Trophoblast cell (in vitro differentiated cells and primary cell): ENCODE measurements around the gene DIS3L2.
"Not testable (repeated sequence)": the region's sequence is repeated elsewhere in the genome, so short reads cannot be mapped to it uniquely, and the experiment has no call there.

ENCODE experiments used
- DNase-seq, 2 donors: peaks; one replicate each; pipeline ENCODE4 v3.0.0-alpha.2; 2016
- H2AFZ ChIP-seq: 2 replicates; pipeline ENCODE4 v1.6.1; 2013; ENCODE audit warnings: low read length, moderate library complexity, mild to moderate bottlenecking; ENCODE audit not compliant: insufficient read depth, poor library complexity
- H2AK5ac ChIP-seq: 2 replicates; pipeline ENCODE4 v1.6.1; 2013; ENCODE audit warnings: mild to moderate bottlenecking, low read length
- H2BK120ac ChIP-seq: 2 replicates; pipeline ENCODE4 v1.6.1; 2013; ENCODE audit warnings: low read length, mild to moderate bottlenecking, moderate library complexity; ENCODE audit not compliant: insufficient read depth, poor library complexity
- H2BK12ac ChIP-seq: 2 replicates; pipeline ENCODE4 v1.6.1; 2013; ENCODE audit warnings: mild to moderate bottlenecking, low read length, moderate library complexity
- H2BK5ac ChIP-seq: 2 replicates; pipeline ENCODE4 v1.6.1; 2013; ENCODE audit warnings: low read length, low read depth, moderate library complexity, mild to moderate bottlenecking; ENCODE audit not compliant: poor library complexity
- H3K14ac ChIP-seq: 2 replicates; pipeline ENCODE4 v1.6.1; 2013; ENCODE audit warnings: mild to moderate bottlenecking, low read length
- H3K18ac ChIP-seq: 2 replicates; pipeline ENCODE4 v1.6.1; 2013; ENCODE audit warnings: mild to moderate bottlenecking, low read length
- H3K23ac ChIP-seq: 2 replicates; pipeline ENCODE4 v1.6.1; 2013; ENCODE audit warnings: low read length
- H3K27ac ChIP-seq: 2 replicates; pipeline ENCODE4 v1.5.1; 2013; ENCODE audit warnings: low read depth, mild to moderate bottlenecking, inconsistent platforms, low read length, moderate library complexity
- H3K27me3 ChIP-seq: 2 replicates; pipeline ENCODE4 v1.6.1; 2013; ENCODE audit warnings: inconsistent platforms, mild to moderate bottlenecking, low read length, moderate library complexity; ENCODE audit not compliant: insufficient read depth
- H3K36me3 ChIP-seq, 2 experiments: 1 replicate in 1 of 2; 2 replicates in 1 of 2; pipeline ENCODE4 v1.6.1; 2013; ENCODE audit warnings: low read length in 2 of 2, mild to moderate bottlenecking in 2 of 2, moderate library complexity in 1 of 2; ENCODE audit not compliant: insufficient read depth in 2 of 2, control insufficient read depth in 1 of 2
- H3K4ac ChIP-seq: 2 replicates; pipeline ENCODE4 v1.6.1; 2013; ENCODE audit warnings: low read depth, mild to moderate bottlenecking, low read length, moderate library complexity
- H3K4me1 ChIP-seq, 2 experiments: 1 replicate in 1 of 2; 2 replicates in 1 of 2; pipeline ENCODE4 v1.6.1; 2013; ENCODE audit warnings: low read length in 2 of 2, mild to moderate bottlenecking in 2 of 2, moderate library complexity in 1 of 2; ENCODE audit not compliant: insufficient read depth in 2 of 2, control insufficient read depth in 1 of 2
- H3K4me2 ChIP-seq: 2 replicates; pipeline ENCODE4 v1.6.1; 2013; ENCODE audit warnings: inconsistent platforms, mild to moderate bottlenecking, low read length, moderate library complexity
- H3K4me3 ChIP-seq: 2 replicates; pipeline ENCODE4 v1.5.1; 2013; ENCODE audit warnings: mild to moderate bottlenecking, low read depth, low read length, inconsistent platforms
- H3K79me1 ChIP-seq: one replicate; pipeline ENCODE4 v1.6.1; 2013; ENCODE audit warnings: low read length
- H3K79me2 ChIP-seq: 2 replicates; pipeline ENCODE4 v1.6.1; 2013; ENCODE audit warnings: low read length, mild to moderate bottlenecking; ENCODE audit not compliant: control insufficient read depth, insufficient read depth, poor library complexity
- H3K9ac ChIP-seq: 2 replicates; pipeline ENCODE4 v1.6.1; 2013; ENCODE audit warnings: mild to moderate bottlenecking, low read length
- H3K9me3 ChIP-seq: 2 replicates; pipeline ENCODE4 v1.6.1; 2013; ENCODE audit warnings: low read depth, mild to moderate bottlenecking, control low read depth, inconsistent platforms, low read length; ENCODE audit not compliant: insufficient read depth
- H4K12ac ChIP-seq: 2 replicates; pipeline ENCODE4 v1.6.1; 2013; ENCODE audit warnings: low read depth, mild to moderate bottlenecking, low read length, moderate library complexity
- H4K8ac ChIP-seq: 2 replicates; pipeline ENCODE4 v1.6.1; 2013; ENCODE audit warnings: low read depth, mild to moderate bottlenecking, low read length, moderate library complexity
- H4K91ac ChIP-seq: one replicate; pipeline ENCODE4 v1.6.1; 2013; ENCODE audit warnings: low read depth, mild to moderate bottlenecking, low read length, moderate library complexity
- WGBS: extraction: QIAGEN DNeasy Blood & Tissue Kit; methylation state at CpG from one replicate; pipeline ENCODE4 v1.1.7; 2013; ENCODE audit warnings: missing lambda C conversion rate; ENCODE audit not compliant: insufficient read length, insufficient coverage; ENCODE audit errors: extremely low coverage; 5-methylcytosine and 5-hydroxymethylcytosine counted together

The DIS3L2 gene

GRCh38 chr2:232334885-232335205 is 373.3 kb downstream of the DIS3L2 start:
- H2BK12ac ChIP-seq, H3K4ac ChIP-seq, H3K14ac ChIP-seq, H3K79me2 ChIP-seq, H4K12ac ChIP-seq, DNase-seq, H2AFZ ChIP-seq, H2AK5ac ChIP-seq, H3K4me2 ChIP-seq, H3K9ac ChIP-seq, H3K27ac ChIP-seq, H4K8ac ChIP-seq, H4K91ac ChIP-seq, H2BK120ac ChIP-seq, H3K36me3 ChIP-seq, H3K27me3 ChIP-seq, H3K4me3 ChIP-seq, H3K18ac ChIP-seq, H3K4me1 ChIP-seq, H3K79me1 ChIP-seq, H3K9me3 ChIP-seq, H2BK5ac ChIP-seq, H3K23ac ChIP-seq: not testable (repeated sequence)
- WGBS: no CpG with 5 or more reads among the region's 6 CpGs

- not testable (repeated sequence) for H2BK12ac ChIP-seq, H4K12ac ChIP-seq, H2BK120ac ChIP-seq, DNase-seq, H3K27ac ChIP-seq, H2AK5ac ChIP-seq, H3K23ac ChIP-seq, H3K36me3 ChIP-seq, H3K18ac ChIP-seq, H3K14ac ChIP-seq, H4K91ac ChIP-seq, H2BK5ac ChIP-seq, H3K4me1 ChIP-seq, H3K9ac ChIP-seq, H3K79me1 ChIP-seq, H3K9me3 ChIP-seq, H3K79me2 ChIP-seq, H3K4me3 ChIP-seq, H3K27me3 ChIP-seq, H2AFZ ChIP-seq, H4K8ac ChIP-seq, H3K4me2 ChIP-seq, H3K4ac ChIP-seq
- no CpG with 5 or more reads among the region's 15 CpGs for WGBS
Measured at GRCh38 chr2:232335206-232335858, 373.8 kb downstream of the DIS3L2 start.

GRCh38 chr2:232335859-232336215 is 374.3 kb downstream of the DIS3L2 start:
- H3K36me3 ChIP-seq: no peaks in the 10 kb centered on the region
- H2BK5ac ChIP-seq: no peak overlapping the region
- H4K12ac ChIP-seq: no peak overlapping the region
- no peak overlapping the region for H2AFZ ChIP-seq
- H3K9ac ChIP-seq: no peak overlapping the region
- no peaks in the 10 kb centered on the region for H3K79me2 ChIP-seq
- no peak overlapping the region for H4K91ac ChIP-seq
- H2BK120ac ChIP-seq: no peak overlapping the region
- no peak overlapping the region for H2BK12ac ChIP-seq
- H3K23ac ChIP-seq: no peak overlapping the region
- H3K9me3 ChIP-seq: peaks cover 2% of the 10 kb centered on the region
- no peak for DNase-seq
- H3K4me3 ChIP-seq: no peak overlapping the region
- no peak overlapping the region for H3K18ac ChIP-seq
- no peak overlapping the region for H3K4ac ChIP-seq
- no CpG with 5 or more reads among the region's 4 CpGs for WGBS
- no peak overlapping the region for H3K27ac ChIP-seq
- no peaks in the 10 kb centered on the region for H3K79me1 ChIP-seq
- H4K8ac ChIP-seq: no peak overlapping the region
- no peak overlapping the region for H3K14ac ChIP-seq
- no peaks in the 10 kb centered on the region for H3K4me1 ChIP-seq
- H3K4me2 ChIP-seq: no peak overlapping the region
- H3K27me3 ChIP-seq: no peaks in the 10 kb centered on the region
- H2AK5ac ChIP-seq: no peak overlapping the region

GRCh38 chr2:232336241-232336736 is 374.8 kb downstream of the DIS3L2 start:
- H3K27ac ChIP-seq: no peak overlapping the region
- no peaks in the 10 kb centered on the region for H3K36me3 ChIP-seq
- no peaks in the 10 kb centered on the region for H3K79me1 ChIP-seq
- no peak overlapping the region for H2AFZ ChIP-seq
- H4K12ac ChIP-seq: no peak overlapping the region
- H3K18ac ChIP-seq: no peak overlapping the region
- H3K79me2 ChIP-seq: no peaks in the 10 kb centered on the region
- no peak overlapping the region for H2BK12ac ChIP-seq
- no peak overlapping the region for H2BK5ac ChIP-seq
- WGBS: no CpG with 5 or more reads among the region's 15 CpGs
- H3K4ac ChIP-seq: no peak overlapping the region
- no peaks in the 10 kb centered on the region for H3K27me3 ChIP-seq
- H3K9me3 ChIP-seq: peaks cover 2% of the 10 kb centered on the region
- DNase-seq: no peak
- H3K4me1 ChIP-seq: no peaks in the 10 kb centered on the region
- H4K91ac ChIP-seq: no peak overlapping the region
- H3K4me2 ChIP-seq: no peak overlapping the region
- H2AK5ac ChIP-seq: no peak overlapping the region
- no peak overlapping the region for H3K23ac ChIP-seq
- no peak overlapping the region for H3K9ac ChIP-seq
- H3K14ac ChIP-seq: no peak overlapping the region
- no peak overlapping the region for H4K8ac ChIP-seq
- no peak overlapping the region for H2BK120ac ChIP-seq
- no peak overlapping the region for H3K4me3 ChIP-seq
